ENCODE data around the gene TLE5. TPM values are rescaled to one million over a fixed set of nuclear protein-coding genes. Genes with fewer than 3 reads are reported as not detected.

Gene TLE5
- total RNA-seq, 1 experiment from 2014 or later: 694 TPM

DNA sequence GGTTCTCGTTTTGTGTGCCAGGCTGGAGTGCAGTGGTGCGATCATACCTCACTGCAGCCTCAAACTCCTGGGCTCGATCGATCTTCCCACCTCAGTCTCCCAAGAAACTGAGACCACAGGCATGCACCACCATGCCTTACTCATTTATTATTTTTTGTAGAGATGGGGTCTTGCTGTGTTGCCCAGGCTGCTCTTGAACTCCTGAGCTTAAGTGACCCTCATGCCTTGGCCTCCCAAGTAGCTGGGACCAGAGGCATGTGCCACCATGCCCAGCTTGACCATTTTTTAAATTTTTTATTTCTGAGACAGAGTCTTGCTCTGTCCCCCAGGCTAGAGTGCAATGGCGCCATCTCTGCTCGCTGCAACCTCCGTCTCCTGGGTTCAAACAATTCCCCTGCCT, 21.7 kb upstream of the TLE5 start:
- H3K9me3 ChIP-seq (replicated peaks): no peaks in the 10 kb centered on the region
- no peak for DNase-seq (ENCODE audit: low read depth in 1 of 2, low spot score in 2 of 2)
- no peaks in the 10 kb centered on the region for H3K36me3 ChIP-seq
- H3K27ac ChIP-seq: no peak overlapping the region
- no peak overlapping the region for H3K4me3 ChIP-seq
- peaks cover 26% of the 10 kb centered on the region for H3K4me1 ChIP-seq (replicated peaks)
- no peaks in the 10 kb centered on the region for H3K27me3 ChIP-seq (replicated peaks)

DNA sequence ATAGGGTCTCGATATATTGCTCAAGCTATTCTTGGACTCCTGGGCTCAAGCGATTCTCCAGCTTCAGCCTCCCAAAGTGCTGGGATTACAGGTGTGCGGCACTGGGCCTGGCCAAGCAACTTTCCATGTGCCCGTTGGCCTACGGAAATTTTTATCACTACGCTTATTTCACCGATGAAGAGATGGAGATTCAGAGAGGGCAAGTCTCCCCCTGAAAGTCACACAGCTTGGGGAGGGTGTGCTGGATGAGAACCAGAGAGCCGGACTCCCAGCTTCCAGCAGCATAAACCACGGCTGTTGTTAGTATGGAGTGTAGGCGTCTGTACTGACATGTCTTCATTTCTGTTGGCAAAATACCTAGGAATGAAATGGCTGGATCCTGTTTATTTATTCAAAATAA, 20.0 kb upstream of the TLE5 start:
- H3K36me3 ChIP-seq: no peaks in the 10 kb centered on the region

GRCh38 chr19:3080286-3080685, 18.0 kb upstream of the TLE5 start:
- Histone ChIP-seq H3K27me3 (replicated peaks) (no peaks in the 10 kb centered on the region), H3K4me3 (no peak overlapping the region), H3K4me1 (replicated peaks) (peaks cover 31% of the 10 kb centered on the region), H3K27ac (peak overlapping the region; percentile 41), H3K36me3 (no peaks in the 10 kb centered on the region), H3K9me3 (replicated peaks) (no peaks in the 10 kb centered on the region)
- DNase-seq (ENCODE audit: low read depth in 1 of 2, low spot score in 2 of 2): peak; percentile 78 to 84

More for the DNA sequence above, 20.0 kb upstream of the TLE5 start:
- no peaks in the 10 kb centered on the region for H3K9me3 ChIP-seq (replicated peaks)
- peaks cover 26% of the 10 kb centered on the region for H3K4me1 ChIP-seq (replicated peaks)
- no peak overlapping the region for H3K4me3 ChIP-seq
- H3K27ac ChIP-seq: no peak overlapping the region
- no peaks in the 10 kb centered on the region for H3K27me3 ChIP-seq (replicated peaks)
- no peak for DNase-seq (ENCODE audit: low read depth in 1 of 2, low spot score in 2 of 2)

- no peak for DNase-seq (ENCODE audit: low read depth in 1 of 2, low spot score in 2 of 2)
- Histone ChIP-seq H3K9me3 (replicated peaks) (no peaks in the 10 kb centered on the region), H3K4me3 (no peak overlapping the region), H3K27me3 (replicated peaks) (no peaks in the 10 kb centered on the region), H3K27ac (peak overlapping the region; percentile 41), H3K36me3 (no peaks in the 10 kb centered on the region), H3K4me1 (replicated peaks) (peaks cover 38% of the 10 kb centered on the region)
These were observed 17.3 kb upstream of the TLE5 start for GRCh38 chr19:3079578-3079977.

DNA sequence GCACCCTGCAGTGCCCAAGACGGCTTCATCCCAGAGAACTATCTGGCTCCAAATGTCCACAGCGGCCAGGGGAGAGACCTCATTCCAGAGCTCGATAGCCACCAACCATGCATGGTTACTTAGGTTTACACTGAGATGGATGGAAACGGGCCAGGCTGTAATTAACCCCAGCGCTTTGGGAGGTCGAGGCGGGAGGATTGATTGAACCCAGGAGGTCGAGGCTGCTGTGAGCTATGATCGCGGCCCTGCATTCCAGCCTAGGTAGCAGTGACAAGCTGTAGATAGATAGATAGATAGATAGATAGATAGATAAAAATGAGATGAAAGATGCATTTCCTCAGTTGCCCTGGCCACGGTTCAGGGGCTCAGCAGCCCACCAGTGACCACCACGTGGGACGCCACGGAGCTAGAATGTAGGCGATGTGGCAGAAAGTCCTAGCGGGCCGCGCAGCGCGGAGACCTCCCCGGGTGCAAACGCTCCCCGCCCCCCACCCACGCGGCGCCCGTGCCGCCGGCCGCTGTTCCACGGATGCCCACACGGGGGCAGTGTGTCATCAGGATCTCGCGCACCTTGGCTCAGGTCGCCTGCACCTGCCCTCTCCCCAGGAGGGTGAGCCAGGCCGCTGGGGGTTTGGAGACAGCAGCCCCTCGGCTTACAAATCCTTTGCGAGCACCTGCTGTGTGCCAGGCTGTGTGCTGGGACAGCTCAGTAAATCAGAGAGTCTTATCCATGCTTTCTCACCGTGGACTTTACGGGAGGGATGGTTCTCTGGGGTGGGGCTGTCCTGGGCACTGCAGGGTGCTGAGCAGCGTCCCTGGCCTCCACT, 13.5 kb upstream of the TLE5 start:
- Histone ChIP-seq H3K4me1 (replicated peaks) (peaks cover 49% of the 10 kb centered on the region), H3K4me3 (no peak overlapping the region), H3K9me3 (replicated peaks) (no peaks in the 10 kb centered on the region), H3K36me3 (no peaks in the 10 kb centered on the region), H3K27ac (peak overlapping the region; percentile 18; the same call in 1 of the 2 replicates), H3K27me3 (replicated peaks) (no peaks in the 10 kb centered on the region)
- peak in 1 of 2 experiments; percentile 67 for DNase-seq (ENCODE audit: low read depth in 1 of 2, low spot score in 2 of 2)

- no peaks in the 10 kb centered on the region for H3K36me3 ChIP-seq
- no peaks in the 10 kb centered on the region for H3K9me3 ChIP-seq (replicated peaks)
- H3K27ac ChIP-seq: no peak overlapping the region
- H3K4me1 ChIP-seq (replicated peaks): peaks cover 43% of the 10 kb centered on the region
- DNase-seq (ENCODE audit: low read depth in 1 of 2, low spot score in 2 of 2): peak in 1 of 2 experiments; percentile 47
- H3K4me3 ChIP-seq: no peak overlapping the region
- no peaks in the 10 kb centered on the region for H3K27me3 ChIP-seq (replicated peaks)
These were observed 11.8 kb upstream of the TLE5 start for GRCh38 chr19:3073931-3074595.

DNA sequence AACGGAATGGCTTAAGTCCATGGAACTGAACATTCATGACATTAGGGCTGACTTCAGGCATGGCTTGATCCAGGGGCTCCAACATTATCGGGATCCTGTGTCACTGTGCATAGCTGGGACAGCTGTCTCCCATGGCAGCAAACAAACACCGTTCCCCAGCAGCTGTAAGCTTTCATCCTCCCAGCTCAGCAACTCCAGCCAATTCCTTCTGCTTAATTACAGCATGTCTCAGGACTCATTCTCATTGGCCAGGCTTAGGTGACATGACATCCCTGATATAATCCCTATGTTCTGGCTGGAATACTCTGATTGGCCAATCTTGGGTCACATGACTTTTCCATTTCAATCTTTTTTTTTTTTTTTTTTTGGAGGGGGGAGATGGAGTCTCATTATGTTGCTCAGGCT, 10.9 kb upstream of the TLE5 start:
- no peaks in the 10 kb centered on the region for H3K27me3 ChIP-seq (replicated peaks)
- no peak for DNase-seq (ENCODE audit: low read depth in 1 of 2, low spot score in 2 of 2)

DNA sequence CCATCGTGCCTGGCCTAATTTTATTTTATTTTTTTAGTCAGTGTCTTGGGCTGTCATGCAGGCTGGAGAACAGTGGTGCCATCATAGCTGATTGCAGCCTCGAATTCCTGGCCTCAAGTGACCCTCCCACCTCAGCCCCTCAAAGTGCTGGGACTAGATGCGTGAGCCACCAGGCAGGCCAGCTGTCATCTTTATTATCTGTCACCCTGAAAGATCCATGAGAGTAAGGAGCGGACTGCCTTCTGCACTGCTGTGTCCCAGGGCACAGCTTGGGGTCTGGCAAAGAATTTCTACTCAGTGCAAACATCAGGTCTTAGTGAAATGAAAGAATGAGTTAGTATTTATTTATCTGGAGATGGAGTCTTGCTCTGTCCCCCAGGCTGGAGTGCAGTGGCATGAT, 9.5 kb upstream of the TLE5 start:
- no peaks in the 10 kb centered on the region for H3K27me3 ChIP-seq (replicated peaks)
- H3K9me3 ChIP-seq (replicated peaks): no peaks in the 10 kb centered on the region
- peaks cover 53% of the 10 kb centered on the region for H3K4me1 ChIP-seq (replicated peaks)
- no peak for DNase-seq (ENCODE audit: low read depth in 1 of 2, low spot score in 2 of 2)
- no peaks in the 10 kb centered on the region for H3K36me3 ChIP-seq
- no peak overlapping the region for H3K4me3 ChIP-seq
- no peak overlapping the region for H3K27ac ChIP-seq

More for the DNA sequence above, 10.9 kb upstream of the TLE5 start:
- Histone ChIP-seq H3K36me3 (no peaks in the 10 kb centered on the region), H3K9me3 (replicated peaks) (no peaks in the 10 kb centered on the region), H3K4me3 (no peak overlapping the region), H3K4me1 (replicated peaks) (peaks cover 44% of the 10 kb centered on the region), H3K27ac (no peak overlapping the region)

- no peaks in the 10 kb centered on the region for H3K27me3 ChIP-seq (replicated peaks)
- no peaks in the 10 kb centered on the region for H3K9me3 ChIP-seq (replicated peaks)
- no peak overlapping the region for H3K27ac ChIP-seq
- H3K4me3 ChIP-seq: no peak overlapping the region
- H3K4me1 ChIP-seq (replicated peaks): peaks cover 58% of the 10 kb centered on the region
- no peaks in the 10 kb centered on the region; the same call in 1 of the 2 replicates for H3K36me3 ChIP-seq
- DNase-seq (ENCODE audit: low read depth in 1 of 2, low spot score in 2 of 2): no peak
These were observed 5.8 kb upstream of the TLE5 start for GRCh38 chr19:3068071-3068470.

DNA sequence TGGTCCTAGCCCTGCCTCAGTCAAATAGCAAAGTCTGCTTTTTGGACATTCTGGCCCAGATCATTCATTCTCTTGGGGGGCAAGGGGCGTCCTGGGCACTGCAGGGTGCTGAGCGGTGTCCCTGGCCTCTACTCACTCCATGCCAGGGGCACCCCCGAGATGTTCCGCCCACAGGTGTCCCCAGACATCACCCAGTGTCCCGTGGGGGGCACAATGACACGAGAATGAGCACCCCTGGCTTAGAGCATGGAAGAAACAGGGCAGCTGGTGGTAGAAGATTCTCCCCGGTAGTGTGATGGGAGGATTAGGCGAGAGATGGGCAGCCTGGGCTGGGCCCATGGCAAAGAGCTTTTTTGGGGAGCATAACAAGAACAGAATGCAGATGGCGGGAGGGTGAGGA, 5.3 kb upstream of the TLE5 start:
- Histone ChIP-seq H3K27ac (no peak overlapping the region), H3K27me3 (replicated peaks) (no peaks in the 10 kb centered on the region), H3K9me3 (replicated peaks) (no peaks in the 10 kb centered on the region), H3K36me3 (no peaks in the 10 kb centered on the region; the same call in 1 of the 2 replicates), H3K4me1 (replicated peaks) (peaks cover 63% of the 10 kb centered on the region), H3K4me3 (no peak overlapping the region)
- no peak for DNase-seq (ENCODE audit: low read depth in 1 of 2, low spot score in 2 of 2)

DNA sequence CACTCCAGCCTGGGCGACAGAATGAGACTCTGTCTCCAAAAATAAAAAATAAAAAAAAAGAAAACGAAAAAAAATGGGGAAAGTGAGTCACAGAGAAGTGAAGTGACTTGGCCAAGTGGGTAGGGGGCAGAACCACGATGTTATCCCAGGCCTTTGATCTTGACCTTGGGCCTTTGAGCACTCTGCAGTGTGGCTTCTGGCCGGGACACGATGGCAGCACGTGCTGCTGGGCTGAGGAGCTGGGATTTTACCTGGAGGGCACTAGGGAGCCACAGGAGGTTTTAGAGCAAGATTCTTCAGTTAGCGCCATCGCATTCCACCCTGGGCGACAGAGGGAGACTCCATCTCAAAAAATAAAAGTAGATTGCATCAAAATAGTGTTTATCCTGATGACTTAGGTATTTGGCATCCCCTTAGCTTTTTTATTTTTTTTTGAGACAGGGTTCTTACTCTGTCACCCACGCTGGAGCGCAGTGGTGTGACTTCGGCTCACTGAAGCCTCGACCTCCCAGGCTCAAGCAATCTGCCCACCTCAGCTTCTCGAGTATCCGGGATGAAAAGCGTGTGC, 4.3 kb upstream of the TLE5 start:
- H3K4me3 ChIP-seq: no peak overlapping the region
- no peaks in the 10 kb centered on the region for H3K9me3 ChIP-seq (replicated peaks)
- DNase-seq (ENCODE audit: low read depth in 1 of 2, low spot score in 2 of 2): peak in 1 of 2 experiments; percentile 62
- H3K36me3 ChIP-seq: peaks cover under 1% of the 10 kb centered on the region; the same call in 1 of the 2 replicates
- H3K4me1 ChIP-seq (replicated peaks): peaks cover 60% of the 10 kb centered on the region
- peak overlapping the region; percentile 34 for H3K27ac ChIP-seq
- no peaks in the 10 kb centered on the region for H3K27me3 ChIP-seq (replicated peaks)

GRCh38 chr19:3065675-3066357, 3.5 kb upstream of the TLE5 start:
- peaks cover 62% of the 10 kb centered on the region for H3K4me1 ChIP-seq (replicated peaks)
- no peaks in the 10 kb centered on the region for H3K9me3 ChIP-seq (replicated peaks)
- DNase-seq (ENCODE audit: low read depth in 1 of 2, low spot score in 2 of 2): peak; percentile 96 to 99
- H3K27me3 ChIP-seq (replicated peaks): no peaks in the 10 kb centered on the region
- H3K36me3 ChIP-seq: peaks cover 8% of the 10 kb centered on the region
- peak overlapping the region; percentile 34 for H3K27ac ChIP-seq
- no peak overlapping the region for H3K4me3 ChIP-seq

GRCh38 chr19:3064011-3064330, 1.7 kb upstream of the TLE5 start:
- DNase-seq (ENCODE audit: low read depth in 1 of 2, low spot score in 2 of 2): no peak
- Histone ChIP-seq H3K4me3 (no peak overlapping the region), H3K4me1 (replicated peaks) (peaks cover 70% of the 10 kb centered on the region), H3K27me3 (replicated peaks) (no peaks in the 10 kb centered on the region), H3K36me3 (peaks cover 25% of the 10 kb centered on the region), H3K27ac (no peak overlapping the region), H3K9me3 (replicated peaks) (no peaks in the 10 kb centered on the region)
